Measurements from ENCODE around the gene IL9. TPM values are rescaled to one million over a fixed set of nuclear protein-coding genes. Genes with fewer than 3 reads are reported as not detected.

IL9 gene
- total and polyA plus RNA-seq, 2 experiments from 2014 or later, result not detected

- TF ChIP-seq EZH2phosphoT487 (IDR thresholded peaks at IDR 0.05; ENCODE audit: insufficient read depth, low read depth) (no peak), EZH2 (IDR thresholded peaks at IDR 0.05; ENCODE audit: insufficient read depth, poor library complexity, severe bottlenecking) (no peak)
- Histone ChIP-seq H3K9me3 (ENCODE audit: low read depth) (no peaks in the 10 kb centered on the region), H3F3A (ENCODE audit: insufficient read depth) (no peaks in the 10 kb centered on the region), H3K36me3 (ENCODE audit: low read depth) (no peaks in the 10 kb centered on the region), H2AFZ (no peak overlapping the region), H3K27ac (no peak overlapping the region), H3K4me2 (ENCODE audit: unreplicated experiment) (no peak overlapping the region), H3K9me2 (ENCODE audit: insufficient read depth) (no peaks in the 10 kb centered on the region), H4K20me1 (ENCODE audit: insufficient read depth) (no peaks in the 10 kb centered on the region), H3K9ac (no peak overlapping the region), H3K4me1 (ENCODE audit: insufficient read depth) (no peaks in the 10 kb centered on the region), H3K27me3 (replicated peaks; ENCODE audit: insufficient read depth) (peaks cover 15% of the 10 kb centered on the region; the same call in 1 of the 2 replicates), H3K4me3 (no peak overlapping the region), H3K79me2 (ENCODE audit: insufficient read depth) (no peaks in the 10 kb centered on the region)
- 77 to 94% methylated on average over 1 of the region's 1 CpG for WGBS, 2 experiments (ENCODE audit: low coverage in 1 of 2, low lambda C conversion rate in 2 of 2, missing lambda C conversion rate in 2 of 2)
- in situ Hi-C loops (cut with MboI), result no loop called here
- no peak for DNase-seq
Measured at GRCh38 chr5:135847976-135848375, 47.7 kb downstream of the IL9 start.

DNA sequence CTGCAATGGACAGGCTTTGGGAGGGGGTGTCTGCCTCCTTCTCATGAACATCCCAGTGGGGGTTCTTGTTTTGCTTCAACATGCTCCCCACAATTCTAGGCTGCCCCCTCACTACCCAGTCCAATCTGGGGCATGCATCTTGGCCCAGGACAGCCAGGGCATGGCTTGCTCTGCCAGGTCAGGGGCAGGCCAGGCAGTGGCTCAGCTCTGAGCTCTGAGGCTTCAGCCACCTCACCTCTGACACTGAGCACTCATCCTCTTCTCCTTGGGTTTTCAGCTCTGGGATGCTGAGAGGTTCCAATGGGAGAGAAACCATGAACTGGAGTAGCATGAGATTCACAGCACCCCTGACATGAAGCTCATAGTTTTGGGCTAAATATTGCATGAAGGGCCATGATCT, 49.3 kb downstream of the IL9 start:
- H3K4me2 ChIP-seq (ENCODE audit: unreplicated experiment), result no peak overlapping the region
- H3K36me3 ChIP-seq (ENCODE audit: low read depth), result no peaks in the 10 kb centered on the region
- H3K9me2 ChIP-seq (ENCODE audit: insufficient read depth), result no peaks in the 10 kb centered on the region
- no peaks in the 10 kb centered on the region for H4K20me1 ChIP-seq (ENCODE audit: insufficient read depth)
- TF ChIP-seq EZH2phosphoT487 (IDR thresholded peaks at IDR 0.05; ENCODE audit: insufficient read depth, low read depth) (no peak), EZH2 (IDR thresholded peaks at IDR 0.05; ENCODE audit: insufficient read depth, poor library complexity, severe bottlenecking) (no peak)
- DNase-seq, result no peak
- no peaks in the 10 kb centered on the region for H3K9me3 ChIP-seq (ENCODE audit: low read depth)
- peaks cover 25% of the 10 kb centered on the region for H3K27me3 ChIP-seq (replicated peaks; ENCODE audit: insufficient read depth)
- no peak overlapping the region for H3K4me3 ChIP-seq
- no peaks in the 10 kb centered on the region for H3K4me1 ChIP-seq (ENCODE audit: insufficient read depth)
- H3K79me2 ChIP-seq (ENCODE audit: insufficient read depth), result no peaks in the 10 kb centered on the region
- in situ Hi-C loops (cut with MboI), result no loop called here
- H3F3A ChIP-seq (ENCODE audit: insufficient read depth), result no peaks in the 10 kb centered on the region
- no peak overlapping the region for H3K27ac ChIP-seq
- H3K9ac ChIP-seq, result no peak overlapping the region
- H2AFZ ChIP-seq, result no peak overlapping the region

GRCh38 chr5:135843571-135844337, 51.9 kb downstream of the IL9 start:
- Histone ChIP-seq H3K27ac (no peak overlapping the region), H3K4me2 (ENCODE audit: unreplicated experiment) (no peak overlapping the region), H3K9me3 (ENCODE audit: low read depth) (no peaks in the 10 kb centered on the region), H2AFZ (no peak overlapping the region), H3K9ac (no peak overlapping the region), H3K27me3 (replicated peaks; ENCODE audit: insufficient read depth) (peaks cover 33% of the 10 kb centered on the region), H3K9me2 (ENCODE audit: insufficient read depth) (no peaks in the 10 kb centered on the region), H3K4me1 (ENCODE audit: insufficient read depth) (no peaks in the 10 kb centered on the region), H3F3A (ENCODE audit: insufficient read depth) (no peaks in the 10 kb centered on the region), H3K79me2 (ENCODE audit: insufficient read depth) (no peaks in the 10 kb centered on the region), H3K4me3 (no peak overlapping the region), H3K36me3 (ENCODE audit: low read depth) (no peaks in the 10 kb centered on the region), H4K20me1 (ENCODE audit: insufficient read depth) (no peaks in the 10 kb centered on the region)
- TF ChIP-seq EZH2 (IDR thresholded peaks at IDR 0.05; ENCODE audit: insufficient read depth, poor library complexity, severe bottlenecking) (no peak), EZH2phosphoT487 (IDR thresholded peaks at IDR 0.05; ENCODE audit: insufficient read depth, low read depth) (no peak)
- in situ Hi-C loops (cut with MboI), result no loop called here
- no peak for DNase-seq
- WGBS, 2 experiments (ENCODE audit: low coverage in 1 of 2, low lambda C conversion rate in 2 of 2, missing lambda C conversion rate in 2 of 2), result 52 to 64% methylated on average over 6 of the region's 6 CpGs

DNA sequence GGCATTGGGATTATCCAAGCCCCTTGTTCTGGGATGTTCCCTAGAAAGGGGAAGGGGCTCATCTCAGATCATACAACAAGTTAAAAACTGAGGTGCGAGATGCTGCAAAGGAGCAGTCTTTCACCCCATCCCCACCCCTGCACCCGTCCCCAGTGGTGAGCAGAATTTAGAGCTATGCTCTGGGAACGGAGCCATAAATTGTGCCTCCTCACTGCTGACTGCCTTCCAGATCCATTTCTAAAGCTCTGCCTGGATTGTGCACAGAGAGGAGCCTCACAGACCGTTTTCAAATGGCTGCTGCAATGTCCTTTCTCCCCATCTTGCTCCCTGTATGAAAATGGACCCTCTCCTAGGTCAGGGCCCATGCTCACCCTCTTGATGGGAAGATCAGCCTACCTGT, 52.9 kb downstream of the IL9 start:
- Histone ChIP-seq H3K27me3 (replicated peaks; ENCODE audit: insufficient read depth) (peaks cover 33% of the 10 kb centered on the region), H3K9me2 (ENCODE audit: insufficient read depth) (no peaks in the 10 kb centered on the region), H3K4me1 (ENCODE audit: insufficient read depth) (no peaks in the 10 kb centered on the region), H3K4me2 (ENCODE audit: unreplicated experiment) (no peak overlapping the region), H3K36me3 (ENCODE audit: low read depth) (no peaks in the 10 kb centered on the region), H3K27ac (no peak overlapping the region), H3K4me3 (no peak overlapping the region), H3K9me3 (ENCODE audit: low read depth) (no peaks in the 10 kb centered on the region), H3K9ac (no peak overlapping the region), H4K20me1 (ENCODE audit: insufficient read depth) (no peaks in the 10 kb centered on the region), H2AFZ (no peak overlapping the region), H3K79me2 (ENCODE audit: insufficient read depth) (no peaks in the 10 kb centered on the region), H3F3A (ENCODE audit: insufficient read depth) (no peaks in the 10 kb centered on the region)
- WGBS, 2 experiments (ENCODE audit: low coverage in 1 of 2, low lambda C conversion rate in 2 of 2, missing lambda C conversion rate in 2 of 2), result 31 to 43% methylated on average over 4 of the region's 4 CpGs
- in situ Hi-C loops (cut with MboI), result no loop called here
- TF ChIP-seq EZH2 (IDR thresholded peaks at IDR 0.05; ENCODE audit: insufficient read depth, poor library complexity, severe bottlenecking) (no peak), EZH2phosphoT487 (IDR thresholded peaks at IDR 0.05; ENCODE audit: insufficient read depth, low read depth) (no peak)
- no peak for DNase-seq

Other genes starting within 250 kb of the IL9 start
- gene SLC25A48, start 61.2 kb downstream of the IL9 start, total RNA-seq (2014; rRNA removed; shearing (Covaris generic)), result not detected in 2 replicates
- gene SLC25A48, start 61.2 kb downstream of the IL9 start, polyA plus RNA-seq (2016; fragmentation: Nextera tagmentation; extraction: Ambion mirVana), result not detected in 2 replicates
- 0.32 TPM in 1 of 2 replicates, not detected in the other for gene LECT2, start 59.1 kb upstream of the IL9 start, total RNA-seq (2014; rRNA removed; shearing (Covaris generic))
- 0.41 and 0.51 TPM in 2 replicates for gene LECT2, start 59.1 kb upstream of the IL9 start, polyA plus RNA-seq (2016; fragmentation: Nextera tagmentation; extraction: Ambion mirVana)
- gene TGFBI, start 133.1 kb upstream of the IL9 start, total RNA-seq (2014; rRNA removed; shearing (Covaris generic)), result 7,109 and 7,351 TPM in 2 replicates
- gene TGFBI, start 133.1 kb upstream of the IL9 start, polyA plus RNA-seq (2016; fragmentation: Nextera tagmentation; extraction: Ambion mirVana), result 7,159 and 7,358 TPM in 2 replicates
- 50.5 and 53.1 TPM in 2 replicates for gene SMAD5, start 237.0 kb upstream of the IL9 start, total RNA-seq (2014; rRNA removed; shearing (Covaris generic))
- gene SMAD5, start 237.0 kb upstream of the IL9 start, polyA plus RNA-seq (2016; fragmentation: Nextera tagmentation; extraction: Ambion mirVana), result 44.0 and 50.0 TPM in 2 replicates

Measured in GM23248 (cell line).